ENCODE measurements around the gene EMB. TPM values are rescaled to one million over a fixed set of nuclear protein-coding genes. Genes with fewer than 3 reads are reported as not detected.
"Not testable (repeated sequence)": the region's sequence is repeated elsewhere in the genome, so short reads cannot be mapped to it uniquely, and the experiment has no call there.

Gene EMB
- total and polyA plus RNA-seq, 2 of the 4 experiments (the other 2 are of a cell fraction), result 1.2 to 1.4 TPM

GRCh38 chr5:50435168-50435567, 5.9 kb downstream of the EMB start:
- H3K4me2 ChIP-seq (ENCODE audit: low read depth, low read length), result no peak overlapping the region
- H4K5ac ChIP-seq (ENCODE audit: low read depth, low read length), result no peak overlapping the region
- no peak overlapping the region for H2BK15ac ChIP-seq (ENCODE audit: low read depth, low read length)
- intact Hi-C loops (cut with micrococcal nuclease), result no loop called here
- H3K4me1 ChIP-seq (ENCODE audit: control insufficient read depth, insufficient read depth, low read length), result no peaks in the 10 kb centered on the region
- H2AK9ac ChIP-seq (replicated peaks; ENCODE audit: low read depth, low read length, poor library complexity), result no peak overlapping the region
- no peak overlapping the region for H4K91ac ChIP-seq (ENCODE audit: insufficient read depth, low read depth, low read length)
- H2BK20ac ChIP-seq (ENCODE audit: low read depth, low read length), result no peak overlapping the region
- H3K9me3 ChIP-seq (ENCODE audit: control insufficient read depth, insufficient read depth, low read length), result no peaks in the 10 kb centered on the region
- H3K36me3 ChIP-seq (ENCODE audit: control insufficient read depth, insufficient read depth, low read length), result no peaks in the 10 kb centered on the region
- no peak overlapping the region for H3K56ac ChIP-seq (ENCODE audit: extremely low read depth, insufficient read depth, low read length)
- H3K23ac ChIP-seq (ENCODE audit: low read depth, low read length), result no peak overlapping the region
- ATAC-seq (ENCODE audit: low read depth) (no peak), DNase-seq (no peak)
- in situ Hi-C loops (cut with MboI; ENCODE audit: low sequenced_read_pairs), result no loop called here
- BruUV-seq (replicated peaks), result no TSS peak
- H4K20me1 ChIP-seq (ENCODE audit: insufficient read depth, low read length), result no peaks in the 10 kb centered on the region
- H3K9me1 ChIP-seq (ENCODE audit: insufficient read depth, low read length), result no peaks in the 10 kb centered on the region
- no peak overlapping the region for H3K9ac ChIP-seq (ENCODE audit: low read depth, low read length)
- CTCF ChIA-PET, result no interaction called here
- no peaks in the 10 kb centered on the region for H3K27me3 ChIP-seq (ENCODE audit: control insufficient read depth, insufficient read depth, low read length)
- dilution Hi-C loops (cut with HindIII; ENCODE audit: low sequenced_read_pairs, unreplicated experiment), result no loop called here
- no peaks in the 10 kb centered on the region for H3K79me1 ChIP-seq (ENCODE audit: low read depth in 1 of 2, low read length in 2 of 2)
- WGBS, 2 experiments (ENCODE audit: extremely low coverage in 2 of 2, insufficient read length in 1 of 2), result no CpG with 5 or more reads among the region's 3 CpGs
- no peak overlapping the region for H3K4ac ChIP-seq (ENCODE audit: low read depth, low read length)
- no peak overlapping the region for H4K8ac ChIP-seq (ENCODE audit: low read depth in 2 of 2, low read length in 2 of 2)
- no peak overlapping the region for H2AFZ ChIP-seq (replicated peaks; ENCODE audit: low read length, poor library complexity)
- no peak overlapping the region for H3K4me3 ChIP-seq (ENCODE audit: insufficient read depth, low read depth, low read length)
- no peak overlapping the region for H2AK5ac ChIP-seq (ENCODE audit: low read depth, low read length)
- no peak overlapping the region for H3K18ac ChIP-seq (ENCODE audit: low read depth, low read length)
- no peak overlapping the region for H3K27ac ChIP-seq (ENCODE audit: insufficient read depth, low read length)
- H2BK5ac ChIP-seq (ENCODE audit: low read depth, low read length, poor library complexity, severe bottlenecking), result no peak overlapping the region
- no peak overlapping the region for H2BK120ac ChIP-seq (ENCODE audit: low read depth, low read length)
- no peak overlapping the region for H3K14ac ChIP-seq (replicated peaks; ENCODE audit: low read depth, low read length)
- TF ChIP-seq MXI1 (IDR thresholded peaks at IDR 0.05; ENCODE audit: borderline replicate concordance, low read depth, low read length), result no peak
- no peak for TF ChIP-seq MAFK (IDR thresholded peaks at IDR 0.05; ENCODE audit: low read depth, low read length)
- TF ChIP-seq CHD1 (IDR thresholded peaks at IDR 0.05; ENCODE audit: low read depth, low read length), result no peak
- TF ChIP-seq POLR2A (IDR thresholded peaks at IDR 0.05; ENCODE audit: low read depth, low read length), result no peak
- POLR2A ChIA-PET (ENCODE audit: unreplicated experiment), result no interaction called here

DNA sequence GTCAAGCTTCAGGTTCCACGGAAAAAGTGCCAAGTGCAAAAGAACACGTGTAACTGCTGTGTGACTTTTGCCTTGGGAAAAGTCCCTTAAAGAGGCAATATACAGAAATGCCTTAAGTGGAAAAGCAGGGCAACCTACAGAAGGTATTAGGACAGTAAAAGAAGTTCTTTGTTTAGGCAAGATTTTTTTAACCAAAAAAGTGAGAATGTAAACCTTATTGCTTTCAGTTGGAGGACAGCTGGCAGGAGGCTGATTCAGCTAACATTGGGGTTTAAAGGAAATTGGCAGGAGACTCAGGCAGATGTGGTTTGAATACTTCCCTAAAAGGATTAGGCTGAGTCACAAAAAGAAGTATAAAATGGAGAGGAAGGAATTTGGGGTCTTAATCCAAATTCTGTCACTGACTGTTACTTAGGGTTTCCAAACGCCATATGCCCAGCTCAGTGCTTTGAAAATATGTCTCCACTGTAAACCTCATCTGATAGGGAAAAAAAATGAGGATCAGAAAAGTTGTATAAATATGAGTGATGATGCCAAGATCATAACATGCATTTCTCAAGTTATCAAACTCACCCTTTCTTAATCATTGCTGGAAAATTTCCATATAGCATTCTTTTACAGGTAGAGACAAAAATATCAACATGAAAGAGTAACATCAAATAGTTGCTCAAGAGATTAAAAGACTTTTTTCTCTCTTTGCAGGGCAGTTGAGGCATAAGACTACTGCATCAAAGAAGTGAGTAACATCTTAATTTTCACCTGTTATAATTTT, 9.8 kb downstream of the EMB start:
- H2BK5ac ChIP-seq (ENCODE audit: low read depth, low read length, poor library complexity, severe bottlenecking); H3K9me1 ChIP-seq (ENCODE audit: insufficient read depth, low read length); H3K14ac ChIP-seq (replicated peaks; ENCODE audit: low read depth, low read length); H2BK120ac ChIP-seq (ENCODE audit: low read depth, low read length); H4K20me1 ChIP-seq (ENCODE audit: insufficient read depth, low read length); H3K9me3 ChIP-seq (ENCODE audit: control insufficient read depth, insufficient read depth, low read length); H3K27me3 ChIP-seq (ENCODE audit: control insufficient read depth, insufficient read depth, low read length); H2AK5ac ChIP-seq (ENCODE audit: low read depth, low read length); H3K9ac ChIP-seq (ENCODE audit: low read depth, low read length); POLR2A ChIA-PET (ENCODE audit: unreplicated experiment); H3K27ac ChIP-seq (ENCODE audit: insufficient read depth, low read length); H4K5ac ChIP-seq (ENCODE audit: low read depth, low read length); H2AK9ac ChIP-seq (replicated peaks; ENCODE audit: low read depth, low read length, poor library complexity); H3K79me1 ChIP-seq (ENCODE audit: low read depth in 1 of 2, low read length in 2 of 2); H4K8ac ChIP-seq (ENCODE audit: low read depth in 2 of 2, low read length in 2 of 2); H3K23ac ChIP-seq (ENCODE audit: low read depth, low read length); H3K18ac ChIP-seq (ENCODE audit: low read depth, low read length); CTCF ChIA-PET; dilution Hi-C loops (cut with HindIII; ENCODE audit: low sequenced_read_pairs, unreplicated experiment); H2BK20ac ChIP-seq (ENCODE audit: low read depth, low read length); H2BK15ac ChIP-seq (ENCODE audit: low read depth, low read length); H4K91ac ChIP-seq (ENCODE audit: insufficient read depth, low read depth, low read length); H3K56ac ChIP-seq (ENCODE audit: extremely low read depth, insufficient read depth, low read length); BruUV-seq (replicated peaks); ATAC-seq (ENCODE audit: low read depth); H2AFZ ChIP-seq (replicated peaks; ENCODE audit: low read length, poor library complexity); H3K4me3 ChIP-seq (ENCODE audit: insufficient read depth, low read depth, low read length); H3K4me2 ChIP-seq (ENCODE audit: low read depth, low read length); intact Hi-C loops (cut with micrococcal nuclease); H3K4ac ChIP-seq (ENCODE audit: low read depth, low read length); H3K4me1 ChIP-seq (ENCODE audit: control insufficient read depth, insufficient read depth, low read length); H3K36me3 ChIP-seq (ENCODE audit: control insufficient read depth, insufficient read depth, low read length); in situ Hi-C loops (cut with MboI; ENCODE audit: low sequenced_read_pairs): not testable (repeated sequence)
- DNase-seq, result peak; percentile 1
- 33% methylated on average over 1 of the region's 3 CpGs; no CpG with 5 or more reads in 1 of the 2 experiments for WGBS, 2 experiments (ENCODE audit: extremely low coverage in 2 of 2, insufficient read length in 1 of 2)

Measured in IMR-90 (cell line).